ENCODE results near the gene SPAM1. TPM values are rescaled to one million over a fixed set of nuclear protein-coding genes. Genes with fewer than 3 reads are reported as not detected.

The SPAM1 gene
- polyA plus RNA-seq, 1 donor (not counting 4 experiments of a cell fraction or from before 2014, with no cell fraction given) = not detected

- Histone ChIP-seq H3K27ac (ENCODE audit: control insufficient read depth, insufficient read depth, low read length) (no peak overlapping the region), H3K27me3 (ENCODE audit: control insufficient read depth, extremely low read depth, insufficient read depth, low read length) (no peaks in the 10 kb centered on the region), H3K4me3 (ENCODE audit: control insufficient read depth in 2 of 3, extremely low read depth in 1 of 3, insufficient read depth in 2 of 3, low read depth in 1 of 3, low read length in 3 of 3) (no peak overlapping the region), H2AFZ (ENCODE audit: control insufficient read depth, low read length) (no peak overlapping the region), H3K4me2 (ENCODE audit: control insufficient read depth, extremely low read depth, insufficient read depth, low read depth, low read length) (no peak overlapping the region), H3K9me3 (ENCODE audit: control insufficient read depth, low read depth, low read length) (no peaks in the 10 kb centered on the region), H3K4me1 (ENCODE audit: control insufficient read depth, extremely low read depth, insufficient read depth, low read length) (peaks cover 5% of the 10 kb centered on the region), H3K9me1 (ENCODE audit: control insufficient read depth, extremely low read depth, insufficient read depth, low read length) (no peaks in the 10 kb centered on the region), H3K36me3 (ENCODE audit: control insufficient read depth in 2 of 2, extremely low read depth in 1 of 2, insufficient read depth in 2 of 2, low read length in 2 of 2) (no peaks in the 10 kb centered on the region), H3K79me2 (ENCODE audit: control insufficient read depth, insufficient read depth, low read length) (no peaks in the 10 kb centered on the region), H3K9ac (ENCODE audit: control insufficient read depth, extremely low read depth, insufficient read depth, low read length) (no peak overlapping the region), H4K20me1 (ENCODE audit: control insufficient read depth, extremely low read depth, insufficient read depth, low read length) (no peaks in the 10 kb centered on the region)
- DNase-seq (ENCODE audit: low read depth, low spot score) = no peak
- FAIRE-seq = no peak
- dilution Hi-C loops (cut with MboI; ENCODE audit: extremely low pct_ligation_motif_present, low sequenced_read_pairs) = no loop called here
- no peak for TF ChIP-seq EZH2 (IDR thresholded peaks at IDR 0.05; ENCODE audit: low read length)
Observed at GRCh38 chr7:123972045-123972444, 47.0 kb downstream of the SPAM1 start.

GRCh38 chr7:123972831-123973230 lies 47.8 kb downstream of the SPAM1 start:
- Histone ChIP-seq H3K9me3 (ENCODE audit: control insufficient read depth, low read depth, low read length) (no peaks in the 10 kb centered on the region), H3K9me1 (ENCODE audit: control insufficient read depth, extremely low read depth, insufficient read depth, low read length) (no peaks in the 10 kb centered on the region), H3K4me2 (ENCODE audit: control insufficient read depth, extremely low read depth, insufficient read depth, low read depth, low read length) (no peak overlapping the region), H3K79me2 (ENCODE audit: control insufficient read depth, insufficient read depth, low read length) (no peaks in the 10 kb centered on the region), H3K9ac (ENCODE audit: control insufficient read depth, extremely low read depth, insufficient read depth, low read length) (no peak overlapping the region), H4K20me1 (ENCODE audit: control insufficient read depth, extremely low read depth, insufficient read depth, low read length) (no peaks in the 10 kb centered on the region), H3K4me1 (ENCODE audit: control insufficient read depth, extremely low read depth, insufficient read depth, low read length) (peaks cover 5% of the 10 kb centered on the region), H3K27me3 (ENCODE audit: control insufficient read depth, extremely low read depth, insufficient read depth, low read length) (no peaks in the 10 kb centered on the region), H2AFZ (ENCODE audit: control insufficient read depth, low read length) (no peak overlapping the region), H3K36me3 (ENCODE audit: control insufficient read depth in 2 of 2, extremely low read depth in 1 of 2, insufficient read depth in 2 of 2, low read length in 2 of 2) (no peaks in the 10 kb centered on the region), H3K4me3 (ENCODE audit: control insufficient read depth in 2 of 3, extremely low read depth in 1 of 3, insufficient read depth in 2 of 3, low read depth in 1 of 3, low read length in 3 of 3) (no peak overlapping the region), H3K27ac (ENCODE audit: control insufficient read depth, insufficient read depth, low read length) (no peak overlapping the region)
- DNase-seq (ENCODE audit: low read depth, low spot score) (no peak), FAIRE-seq (no peak)
- TF ChIP-seq CTCF (optimal IDR thresholded peaks at IDR 0.05 in 1 of 3, IDR thresholded peaks at IDR 0.05 in 1 of 3, conservative IDR thresholded peaks at IDR 0.05 in 1 of 3; ENCODE audit: extremely low read depth in 1 of 3, insufficient read depth in 2 of 3, low read length in 3 of 3) (no peak), EZH2 (IDR thresholded peaks at IDR 0.05; ENCODE audit: low read length) (no peak)
- dilution Hi-C loops (cut with MboI; ENCODE audit: extremely low pct_ligation_motif_present, low sequenced_read_pairs) = no loop called here

- Histone ChIP-seq H3K79me2 (ENCODE audit: control insufficient read depth, insufficient read depth, low read length) (no peaks in the 10 kb centered on the region), H3K9me3 (ENCODE audit: control insufficient read depth, low read depth, low read length) (no peaks in the 10 kb centered on the region), H3K27ac (ENCODE audit: control insufficient read depth, insufficient read depth, low read length) (no peak overlapping the region), H4K20me1 (ENCODE audit: control insufficient read depth, extremely low read depth, insufficient read depth, low read length) (no peaks in the 10 kb centered on the region), H3K4me2 (ENCODE audit: control insufficient read depth, extremely low read depth, insufficient read depth, low read depth, low read length) (peak overlapping the region; percentile 40), H3K9ac (ENCODE audit: control insufficient read depth, extremely low read depth, insufficient read depth, low read length) (no peak overlapping the region), H3K9me1 (ENCODE audit: control insufficient read depth, extremely low read depth, insufficient read depth, low read length) (no peaks in the 10 kb centered on the region), H2AFZ (ENCODE audit: control insufficient read depth, low read length) (peak overlapping the region; percentile 60), H3K4me1 (ENCODE audit: control insufficient read depth, extremely low read depth, insufficient read depth, low read length) (peaks cover 5% of the 10 kb centered on the region), H3K27me3 (ENCODE audit: control insufficient read depth, extremely low read depth, insufficient read depth, low read length) (no peaks in the 10 kb centered on the region), H3K36me3 (ENCODE audit: control insufficient read depth in 2 of 2, extremely low read depth in 1 of 2, insufficient read depth in 2 of 2, low read length in 2 of 2) (no peaks in the 10 kb centered on the region), H3K4me3 (ENCODE audit: control insufficient read depth in 2 of 3, extremely low read depth in 1 of 3, insufficient read depth in 2 of 3, low read depth in 1 of 3, low read length in 3 of 3) (no peak overlapping the region)
- FAIRE-seq (peak; percentile 74), DNase-seq (ENCODE audit: low read depth, low spot score) (no peak)
- no peak for TF ChIP-seq CTCF (optimal IDR thresholded peaks at IDR 0.05 in 1 of 3, IDR thresholded peaks at IDR 0.05 in 1 of 3, conservative IDR thresholded peaks at IDR 0.05 in 1 of 3; ENCODE audit: extremely low read depth in 1 of 3, insufficient read depth in 2 of 3, low read length in 3 of 3)
- dilution Hi-C loops (cut with MboI; ENCODE audit: extremely low pct_ligation_motif_present, low sequenced_read_pairs) = no loop called here
Observed at GRCh38 chr7:123974326-123974908, 49.4 kb downstream of the SPAM1 start.

Data from keratinocyte (primary cell).